Adrenal gland (tissue), 12 donors: ENCODE data around the gene CALML3. TPM values are rescaled to one million over a fixed set of nuclear protein-coding genes. Genes with fewer than 3 reads are reported as not detected.

Experiments
- DNase-seq, 7 donors: peaks; one replicate each; pipeline ENCODE4 v3.0.0-alpha.2; 2019 to 2020
- H3K27ac ChIP-seq, 5 donors: fragments of 200-600 bp; sonication (generic) in 4 of 5; 1 replicate in 3 of 5; 2 replicates in 2 of 5; pipeline versions ENCODE4 v1.5.1 to v1.8.0; 2016 to 2020; ENCODE audit warnings: mild to moderate bottlenecking in 1 of 5
- H3K27me3 ChIP-seq: fragments of 200-600 bp; 2 replicates; pipeline ENCODE4 v1.8.0; 2021
- H3K36me3 ChIP-seq, 2 donors: fragments of 200-600 bp; replicated peaks in 1 of 2; 1 replicate in 1 of 2; 2 replicates in 1 of 2; pipeline versions ENCODE4 v1.5.1 to v1.8.0; 2018 to 2022
- H3K4me1 ChIP-seq, 2 donors: fragments of 200-600 bp; replicated peaks in 1 of 2; 1 replicate in 1 of 2; 2 replicates in 1 of 2; pipeline versions ENCODE4 v1.5.1 to v1.8.0; 2018 to 2021
- H3K4me3 ChIP-seq, 4 donors: fragments of 200-600 bp; sonication (generic) in 3 of 4; one replicate each; pipeline ENCODE4 v1.5.1; 2016 to 2018
- H3K9me3 ChIP-seq, 3 donors: fragments of 200-600 bp; sonication (generic) in 1 of 3; replicated peaks in 1 of 3; 1 replicate in 2 of 3; 2 replicates in 1 of 3; pipeline versions ENCODE4 v1.5.1 to v1.8.0; 2016 to 2021
- CTCF ChIP-seq, 6 experiments: fragments of 450-650 bp in 4 of 6; fragments of 200-600 bp in 2 of 6; sonication (generic) in 1 of 6; IDR thresholded peaks; 1 replicate in 5 of 6; 2 replicates in 1 of 6; pipeline versions ENCODE4 v1.5.1 to v1.8.0; 2016 to 2021; ENCODE audit warnings: antibody characterized with exemption in 6 of 6, mild to moderate bottlenecking in 2 of 6, moderate library complexity in 1 of 6
- POLR2A ChIP-seq, 2 donors: fragments of 450-650 bp; IDR thresholded peaks; one replicate each; pipeline ENCODE4 v1.6.1; 2017; ENCODE audit warnings: antibody characterized with exemption in 2 of 2, mild to moderate bottlenecking in 2 of 2, moderate library complexity in 1 of 2
- WGBS, 4 donors: extraction: QIAGEN DNeasy Blood & Tissue Kit in 2 of 4; methylation state at CpG; one replicate each; pipeline versions ENCODE4 v1.1.5 to v1.1.7; 2013 to 2017; 5-methylcytosine and 5-hydroxymethylcytosine counted together
- intact Hi-C, 2 donors: fragments of 100-400 bp; cut with DNase I; formaldehyde crosslinking; loops; one replicate each; pipeline versions ENCODE4 v1.14.1 to v1.15.0; 2022 to 2023
- polyA plus RNA-seq, 3 donors: library from polyadenylated mRNA; stranded (reverse); fragments of 200-250 nt in 2 of 3; fragments of 350-450 nt in 1 of 3; fragmentation: Illumina TruSeq in 1 of 3; extraction: RNeasy Lipid Tissue Mini Kit (QIAGEN cat#74804) in 1 of 3; gene quantifications; one replicate each; pipeline ENCODE4 v1.2.3, GENCODE V29; 2013 to 2014
- total RNA-seq, 9 donors: library from RNA; depleted of rRNA in 4 of 9; stranded (reverse); fragments of >200 nt in 4 of 9; fragments of 120-200 nt in 1 of 9; fragmentation: NEBNext Ultra II Directional in 1 of 9; extraction: Animal tissue kit (Norgen Biotek cat#: 25700) in 1 of 9; gene quantifications; one replicate each; pipeline versions ENCODE4 v1.1.0 to v1.2.4, GENCODE V29; 2013 to 2023
- donor health status: healthy with polysubstance abuse.
- donor health status: Bipolar disorder and iron deficiency.
- donor health status: DM: yes; HTN: yes; CAD: no.
- donor health status: DM: no; HTN: no; CAD: no.
- donor health status: DM: no; HTN: no; CAD: no.
- donor health status: DM: yes; HTN: yes; CAD: no.

CALML3 gene
- total and polyA plus RNA-seq, 12 donors: 0.07 TPM; not detected in 11

GRCh38 chr10:5481121-5481520 lies 43.6 kb upstream of the CALML3 start:
- no peak for TF ChIP-seq POLR2A (IDR thresholded peaks at IDR 0.05)
- no peak for TF ChIP-seq CTCF (IDR thresholded peaks at IDR 0.05)
- Histone ChIP-seq H3K4me1 (no peaks in the 10 kb centered on the region), H3K4me3 (no peak overlapping the region), H3K27ac (no peak overlapping the region), H3K36me3 (no peaks in the 10 kb centered on the region), H3K9me3 (no peaks in the 10 kb centered on the region), H3K27me3 (no peaks in the 10 kb centered on the region)
- intact Hi-C loops: no loop called here
- no peak for DNase-seq
- 83 to 94% (median 93%) methylated on average over 10 to 12 of the region's 12 CpGs for WGBS, 4 donors

- Histone ChIP-seq H3K4me1 (no peaks in the 10 kb centered on the region), H3K4me3 (no peak overlapping the region), H3K27ac (no peak overlapping the region), H3K9me3 (no peaks in the 10 kb centered on the region), H3K36me3 (no peaks in the 10 kb centered on the region), H3K27me3 (no peaks in the 10 kb centered on the region)
- WGBS, 4 donors: 88 to 94% (median 90%) methylated on average over 9 of the region's 9 CpGs
- no peak for TF ChIP-seq CTCF (IDR thresholded peaks at IDR 0.05)
- no peak for TF ChIP-seq POLR2A (IDR thresholded peaks at IDR 0.05)
- intact Hi-C loops: no loop called here
- no peak for DNase-seq
Measured at GRCh38 chr10:5482016-5482415, 42.7 kb upstream of the CALML3 start.

- WGBS, 4 donors: 73 to 82% (median 75%) methylated on average over 3 of the region's 3 CpGs
- Histone ChIP-seq H3K9me3 (no peaks in the 10 kb centered on the region), H3K4me1 (no peaks in the 10 kb centered on the region), H3K36me3 (no peaks in the 10 kb centered on the region), H3K27ac (no peak overlapping the region), H3K4me3 (no peak overlapping the region), H3K27me3 (no peaks in the 10 kb centered on the region)
- TF ChIP-seq POLR2A (IDR thresholded peaks at IDR 0.05) (no peak), CTCF (IDR thresholded peaks at IDR 0.05) (no peak)
- intact Hi-C loops: no loop called here
- DNase-seq: no peak
Measured at GRCh38 chr10:5484205-5484604, 40.6 kb upstream of the CALML3 start.

- DNase-seq: no peak
- Histone ChIP-seq H3K36me3 (no peaks in the 10 kb centered on the region), H3K4me3 (no peak overlapping the region), H3K4me1 (no peaks in the 10 kb centered on the region), H3K27me3 (no peaks in the 10 kb centered on the region), H3K27ac (no peak overlapping the region), H3K9me3 (no peaks in the 10 kb centered on the region)
- 74 to 84% (median 82%) methylated on average over 14 of the region's 14 CpGs for WGBS, 4 donors
- intact Hi-C loops: no loop called here
- no peak for TF ChIP-seq CTCF (IDR thresholded peaks at IDR 0.05)
- TF ChIP-seq POLR2A (IDR thresholded peaks at IDR 0.05): no peak
Measured at GRCh38 chr10:5485290-5485689, 39.5 kb upstream of the CALML3 start.
